HG02938 (cell line): ENCODE data around the gene ABCA4.

Source experiments
- ATAC-seq: cut with Tn5 transposase; IDR thresholded peaks from one replicate; pipeline ENCODE4 v1.9.1; 2021; ENCODE audit warnings: mild to moderate bottlenecking, moderate library complexity; ENCODE audit not compliant: unreplicated experiment

ABCA4 gene

DNA sequence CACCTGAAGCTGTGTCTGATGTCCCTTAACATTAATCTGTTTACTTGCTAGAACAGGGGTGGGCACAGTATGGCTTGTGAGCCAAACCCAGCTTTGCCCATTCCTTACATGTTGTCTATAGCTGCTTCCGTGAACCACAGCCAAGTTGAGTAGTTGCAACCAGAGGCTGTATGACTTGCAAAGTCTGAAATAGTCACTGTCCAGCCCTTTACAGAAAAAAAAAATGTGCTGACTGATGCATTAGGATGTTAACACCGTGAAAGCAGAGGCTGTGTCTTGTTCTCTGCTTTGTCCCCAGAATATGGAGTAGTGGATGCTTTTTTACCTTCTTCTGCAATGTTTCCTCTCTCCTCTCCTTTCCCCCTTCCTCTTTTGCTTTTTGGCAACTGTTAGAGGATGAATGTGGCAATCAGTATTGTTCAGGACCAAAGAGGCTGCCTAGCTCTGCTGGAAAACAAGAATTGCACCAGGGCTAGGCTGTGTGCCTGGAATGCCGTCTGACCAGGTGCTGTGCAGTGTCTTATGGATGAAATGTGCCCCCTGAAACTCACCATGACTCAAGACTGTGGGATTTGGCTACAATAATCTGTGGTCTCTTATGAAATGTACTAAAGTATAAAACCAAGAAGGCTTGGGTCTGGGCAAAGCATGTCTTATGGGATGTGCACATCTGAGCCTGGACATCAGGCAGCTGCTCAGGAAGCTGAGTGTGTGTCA is 132.2 kb downstream of the ABCA4 start:
- no peak for ATAC-seq

DNA sequence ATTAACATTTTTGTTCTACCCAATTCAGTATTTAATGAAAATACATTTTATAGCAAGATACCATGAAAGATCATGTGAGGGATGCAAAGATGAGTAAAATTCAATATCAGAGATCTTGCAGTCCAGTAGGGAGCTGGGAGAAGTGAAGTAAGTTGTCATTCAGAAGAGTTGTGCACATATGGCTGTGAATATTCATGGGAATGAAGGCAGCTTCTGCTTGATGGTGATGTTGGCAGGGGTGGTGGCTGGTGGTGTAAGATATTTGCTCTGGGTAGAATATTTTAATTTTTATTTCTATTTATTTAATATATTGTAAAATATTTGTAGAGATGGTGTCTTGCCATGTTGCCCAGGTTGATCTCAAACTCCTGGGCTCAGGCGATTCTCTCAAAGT is 139.7 kb downstream of the ABCA4 start:
- ATAC-seq, result no peak

DNA sequence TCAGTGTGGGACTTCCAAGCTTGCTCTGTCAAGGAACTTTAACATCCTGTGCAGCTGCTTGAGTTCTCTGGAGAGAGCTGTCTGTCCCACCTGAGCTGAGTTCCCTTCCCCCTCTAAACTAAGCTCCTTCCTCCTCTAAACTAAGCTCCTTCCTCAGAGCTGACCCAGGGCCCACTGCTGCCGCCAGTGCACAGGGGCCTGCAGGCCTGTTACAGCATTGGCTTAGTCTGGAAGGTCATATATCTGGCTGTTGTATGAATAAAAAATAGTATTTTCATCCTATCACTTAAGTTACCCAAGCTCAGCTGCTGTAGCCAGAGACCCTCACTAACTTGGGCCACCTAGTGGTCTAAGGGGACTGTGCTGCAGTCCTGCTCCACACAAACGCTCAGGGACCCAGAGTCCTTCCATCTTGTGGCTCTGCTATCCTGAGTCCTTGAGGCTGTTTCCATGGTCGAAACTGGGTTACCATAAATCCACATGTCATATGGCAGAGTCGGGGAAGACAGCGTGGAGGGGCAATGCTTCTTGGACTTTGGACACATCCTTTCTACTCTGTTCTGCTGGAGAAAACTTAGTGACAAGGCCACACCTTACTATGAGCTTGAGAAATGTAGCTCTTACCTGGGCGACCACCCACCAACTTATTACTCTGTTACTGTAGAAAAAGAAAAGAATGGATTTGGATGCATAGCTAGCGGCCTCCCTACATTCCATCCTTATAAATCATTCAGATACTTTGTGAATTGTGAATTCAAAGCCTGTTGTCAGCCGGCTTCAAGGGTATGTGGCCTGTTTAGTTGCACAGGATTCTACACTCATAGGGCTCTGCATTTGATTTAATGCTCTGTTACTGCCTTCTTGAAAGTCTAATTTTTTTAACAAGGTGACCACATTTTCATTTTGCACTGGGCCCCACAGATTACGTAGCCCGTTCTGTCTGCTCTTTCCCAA is 140.4 kb downstream of the ABCA4 start:
- ATAC-seq, result no peak

DNA sequence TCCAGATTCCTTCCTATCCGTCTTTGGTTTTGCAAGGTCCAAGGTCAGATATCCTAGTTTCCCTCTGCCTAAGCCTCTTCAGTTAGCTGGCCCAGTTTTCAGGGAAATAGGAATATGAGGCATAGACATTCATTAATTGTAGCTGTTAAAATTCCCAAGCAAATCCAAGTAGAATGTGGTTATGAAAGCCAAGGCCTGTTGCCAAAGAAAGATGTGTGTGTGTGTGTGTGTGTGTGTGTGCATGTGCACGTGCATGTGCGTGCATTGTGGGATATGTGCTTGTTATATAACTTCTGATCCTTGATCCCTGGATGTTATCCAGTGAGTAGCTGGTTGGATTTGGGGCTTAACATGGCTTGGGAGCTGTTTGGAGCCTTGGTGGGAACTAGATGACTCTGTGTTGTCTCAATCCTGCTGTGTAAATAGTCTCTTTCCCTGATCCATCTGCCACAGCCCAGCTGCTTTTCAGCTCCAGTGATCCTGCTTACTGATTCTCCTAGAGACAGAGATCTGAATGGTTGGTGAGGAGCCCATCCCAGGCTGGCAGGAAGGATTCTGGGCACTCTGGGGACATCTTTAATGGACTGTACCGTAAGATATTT is 141.1 kb downstream of the ABCA4 start:
- no peak for ATAC-seq

DNA sequence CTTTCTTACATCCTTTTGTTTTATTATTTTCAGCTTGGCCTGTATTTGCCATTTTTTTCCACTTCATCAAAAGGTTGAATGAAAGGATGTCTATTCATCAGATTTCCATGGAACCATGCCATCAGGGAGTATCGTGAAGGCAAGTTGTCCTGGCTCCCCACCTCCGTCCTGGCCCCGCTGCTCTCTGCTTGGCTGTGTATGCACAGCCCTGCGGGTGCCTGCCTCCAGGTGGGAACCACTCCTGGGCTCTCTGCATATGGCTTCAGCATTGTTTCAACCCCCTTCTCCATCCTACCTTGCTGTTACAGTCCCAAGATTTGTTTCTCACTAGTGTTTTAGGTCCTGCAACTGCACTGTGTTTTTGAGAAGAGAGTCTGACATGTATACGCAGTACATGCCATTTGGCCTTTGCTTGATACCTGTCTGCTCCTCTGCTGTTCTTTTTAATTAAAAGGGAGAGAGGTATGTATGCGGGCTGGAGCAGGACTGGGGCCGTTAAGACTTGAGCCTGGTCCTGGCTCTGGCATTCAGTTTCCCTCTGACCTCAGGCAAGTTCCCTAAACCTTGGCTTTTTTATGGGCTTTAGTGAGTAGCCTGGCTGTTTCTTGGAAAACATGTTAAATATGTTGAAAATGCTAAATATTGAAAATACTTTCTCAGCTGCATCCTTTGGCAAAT is 141.8 kb downstream of the ABCA4 start:
- no peak for ATAC-seq

DNA sequence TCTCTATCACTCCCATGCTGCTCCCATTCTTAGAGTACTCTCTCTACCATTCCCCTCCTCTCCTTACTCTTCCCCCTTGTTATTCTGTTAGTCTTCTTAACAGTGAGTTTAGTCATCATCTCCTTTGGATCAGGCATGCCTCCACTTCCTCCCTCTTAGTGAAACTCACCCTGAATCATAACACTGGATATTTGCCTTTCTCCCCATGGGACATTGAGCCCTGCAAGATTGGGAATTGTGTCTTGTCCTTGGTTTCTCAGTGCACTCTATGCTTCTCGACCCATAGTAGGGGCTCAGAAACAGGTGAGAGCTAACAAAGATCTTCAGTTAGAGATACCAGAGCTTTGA is 143.4 kb downstream of the ABCA4 start:
- ATAC-seq, result no peak

DNA sequence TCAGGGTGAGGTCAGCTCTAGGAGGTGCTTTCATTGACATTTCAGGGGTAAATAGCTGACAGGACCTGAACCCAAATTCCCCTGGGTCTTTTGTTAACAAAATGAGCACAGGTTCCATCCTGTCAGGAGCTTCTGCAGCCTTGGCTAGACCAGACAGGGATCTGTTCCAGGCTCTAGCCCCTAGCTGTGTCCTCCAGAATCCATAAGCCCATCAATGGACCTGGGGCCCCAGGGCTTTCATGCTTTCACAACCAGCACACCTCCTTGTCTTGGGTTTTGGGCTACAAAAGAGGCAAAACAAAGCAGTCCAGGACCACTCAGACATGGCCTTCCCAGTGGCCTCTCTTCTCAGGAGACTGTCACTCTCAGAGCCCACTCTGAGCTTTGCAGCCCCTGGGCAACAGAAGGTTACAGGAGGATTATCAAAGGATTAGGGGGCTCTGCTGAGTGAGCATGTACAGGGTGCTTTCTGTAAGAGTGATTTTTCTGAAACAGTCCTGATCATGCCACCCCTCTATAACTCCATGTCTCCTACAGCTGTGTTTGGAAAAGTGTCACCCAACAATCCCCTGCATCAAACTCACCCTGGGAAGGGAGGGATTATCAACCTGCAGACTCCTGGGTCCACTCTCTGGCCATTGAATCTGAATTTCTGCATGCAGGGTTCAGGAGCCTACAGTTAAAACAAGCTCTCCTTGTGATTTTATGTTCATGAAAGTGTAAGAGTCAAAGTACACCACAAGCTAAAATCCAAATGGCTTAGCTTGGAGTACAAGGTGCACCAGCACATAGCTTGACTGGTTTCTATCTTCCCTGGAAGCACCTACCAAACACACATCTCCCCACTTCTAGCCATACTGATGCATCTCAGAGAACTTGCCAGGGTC is 144.0 kb downstream of the ABCA4 start:
- ATAC-seq, result no peak

DNA sequence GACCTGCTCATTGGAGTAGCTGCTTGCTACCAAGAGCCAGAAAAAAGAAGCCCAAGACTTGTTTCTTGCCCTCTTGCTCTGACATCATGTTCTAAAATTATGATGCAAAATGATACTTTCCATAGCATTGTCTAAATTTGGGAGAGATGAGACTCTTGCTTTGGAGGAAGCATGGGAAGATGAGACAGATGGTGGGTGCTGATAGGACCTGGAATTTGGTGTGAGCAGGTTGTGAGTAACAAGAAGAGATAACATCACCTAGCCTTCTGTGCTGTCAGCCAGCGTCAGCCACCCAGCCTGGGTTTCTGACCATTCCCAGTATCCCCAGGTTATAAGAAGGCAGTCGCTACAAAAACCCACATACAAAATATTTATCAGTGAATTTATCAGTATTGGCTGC is 144.7 kb downstream of the ABCA4 start:
- ATAC-seq, result no peak

DNA sequence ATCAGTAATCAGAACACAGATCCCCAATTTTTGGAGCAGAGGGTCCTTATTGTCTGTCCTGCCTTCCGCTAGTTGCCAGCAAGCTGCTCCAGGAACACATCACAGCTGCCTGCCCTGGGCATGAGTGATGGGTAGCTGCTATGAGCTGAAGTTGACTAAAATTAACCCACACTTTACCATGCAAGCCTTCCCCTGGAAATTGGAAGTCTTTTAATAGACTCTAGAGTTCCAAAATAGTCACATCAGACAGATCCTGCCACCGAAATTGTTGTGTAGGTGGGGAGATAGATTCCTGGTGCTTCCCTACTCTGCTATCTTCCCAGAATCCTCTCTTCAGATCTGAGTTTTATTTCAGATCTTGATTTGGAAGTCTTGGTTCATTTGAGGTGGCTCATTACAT is 148.6 kb downstream of the ABCA4 start:
- no peak for ATAC-seq

DNA sequence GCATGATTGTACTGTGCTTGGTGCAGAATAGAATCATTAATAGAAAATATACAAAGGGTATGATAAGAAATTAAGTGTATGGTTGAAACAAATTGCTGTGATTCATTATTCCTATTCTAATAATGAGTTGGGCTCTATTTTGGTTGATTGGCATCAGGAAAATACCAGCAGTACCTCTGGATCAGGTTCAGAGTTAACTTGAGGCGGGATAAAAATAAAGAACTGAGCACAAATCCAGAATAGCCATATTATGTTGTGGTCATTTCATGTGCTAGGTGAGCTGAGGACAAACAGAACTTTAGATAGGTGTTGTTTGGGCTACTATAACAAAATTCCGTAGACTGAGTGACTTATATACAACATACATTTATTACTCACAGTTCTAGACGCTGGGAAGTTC is 151.1 kb downstream of the ABCA4 start:
- no peak for ATAC-seq

DNA sequence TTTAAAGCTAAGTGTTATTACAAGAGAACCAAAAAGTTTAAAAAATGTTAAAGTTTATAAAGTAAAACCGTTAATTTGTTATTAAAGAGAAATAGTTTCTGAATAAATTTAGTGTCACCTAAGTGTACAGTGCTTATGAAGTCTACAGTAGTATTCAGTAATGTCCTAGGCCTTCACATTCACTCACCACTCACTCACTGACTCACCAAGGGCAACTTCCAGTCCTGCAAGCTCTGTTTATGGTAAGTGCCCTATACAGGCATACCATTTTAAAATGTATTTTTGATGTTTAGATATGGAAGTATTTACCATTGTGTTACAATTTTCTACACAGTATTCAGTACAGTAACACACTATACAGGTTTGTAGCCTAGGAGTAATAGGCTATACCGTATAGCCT is 151.6 kb downstream of the ABCA4 start:
- no peak for ATAC-seq

DNA sequence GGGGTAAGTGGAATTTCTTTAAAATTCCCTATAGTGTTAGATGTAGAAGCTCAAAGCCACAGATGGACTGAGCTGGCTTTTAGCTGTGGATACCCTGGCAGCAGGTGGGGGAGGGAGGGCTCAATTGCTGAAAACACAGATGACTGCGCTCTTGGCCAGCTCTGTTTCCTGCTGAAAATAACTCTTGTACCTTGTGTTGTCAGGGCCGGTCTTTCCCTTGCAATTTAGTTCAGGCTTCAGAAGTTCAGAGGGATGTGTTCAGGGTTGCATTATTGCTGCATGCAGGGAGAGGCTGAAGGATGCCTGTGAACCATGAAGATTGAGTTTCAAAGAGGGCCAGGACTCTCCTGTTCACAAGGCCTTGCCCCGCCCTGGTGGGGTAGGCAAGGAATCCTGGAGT is 153.6 kb downstream of the ABCA4 start:
- no peak for ATAC-seq

DNA sequence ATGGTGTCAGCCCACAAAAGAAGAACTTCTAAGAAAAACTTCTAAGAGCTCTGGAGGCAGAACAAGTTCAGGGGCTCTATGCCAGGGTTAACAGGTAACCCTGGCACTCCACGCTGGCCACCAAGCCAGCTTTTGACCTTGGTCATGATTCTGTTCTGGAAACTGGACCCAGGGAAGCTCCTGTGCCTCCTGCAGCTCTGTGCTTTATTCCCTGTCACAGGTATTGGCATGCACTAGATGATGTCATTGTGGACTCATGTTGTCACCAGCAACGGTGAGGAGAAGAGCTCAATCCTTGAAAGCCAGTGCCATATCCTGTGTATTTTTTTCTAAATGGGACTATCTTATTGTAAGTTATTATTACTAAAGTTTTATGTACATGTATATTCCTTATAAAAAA is 155.1 kb downstream of the ABCA4 start:
- no peak for ATAC-seq

DNA sequence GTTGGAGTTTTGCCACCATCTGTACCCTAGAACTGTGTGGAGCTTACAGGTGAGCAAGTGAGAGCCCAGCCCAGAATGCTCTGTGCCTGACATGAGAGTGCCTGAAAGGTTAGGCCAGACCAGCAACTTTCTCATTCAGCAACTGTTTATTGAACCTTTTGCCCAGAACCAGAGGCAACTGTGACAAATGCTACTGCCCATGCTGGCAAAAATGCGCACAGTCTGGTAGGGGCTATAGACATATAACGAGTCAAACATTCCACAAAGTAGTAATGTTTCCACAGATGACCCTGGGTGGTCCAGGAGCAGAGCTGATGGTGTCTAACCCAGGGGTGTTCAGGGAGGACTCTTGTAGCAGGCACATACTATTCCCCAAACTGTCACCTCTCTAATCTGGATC is 155.7 kb downstream of the ABCA4 start:
- no peak for ATAC-seq

DNA sequence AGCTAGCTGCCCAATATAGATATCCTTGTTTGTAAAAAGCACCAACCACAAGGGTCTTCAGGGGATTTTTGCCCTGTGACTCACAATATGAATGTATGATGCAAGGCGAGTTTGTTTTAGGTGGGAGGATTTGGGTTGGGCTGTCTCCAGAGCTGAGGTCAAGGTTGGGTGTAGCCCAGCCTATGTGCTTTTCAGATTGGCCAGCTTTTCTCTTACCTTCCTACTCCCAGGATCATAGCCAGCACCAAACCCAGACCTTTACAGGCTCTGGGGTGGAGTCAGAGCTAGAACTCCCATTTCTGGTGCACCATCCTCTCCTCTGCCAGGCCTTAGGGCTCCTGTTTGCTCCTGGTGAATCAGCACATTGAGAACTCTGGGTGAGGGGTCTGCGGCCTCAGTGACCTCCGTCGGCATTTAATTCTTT is 156.2 kb downstream of the ABCA4 start:
- no peak for ATAC-seq

DNA sequence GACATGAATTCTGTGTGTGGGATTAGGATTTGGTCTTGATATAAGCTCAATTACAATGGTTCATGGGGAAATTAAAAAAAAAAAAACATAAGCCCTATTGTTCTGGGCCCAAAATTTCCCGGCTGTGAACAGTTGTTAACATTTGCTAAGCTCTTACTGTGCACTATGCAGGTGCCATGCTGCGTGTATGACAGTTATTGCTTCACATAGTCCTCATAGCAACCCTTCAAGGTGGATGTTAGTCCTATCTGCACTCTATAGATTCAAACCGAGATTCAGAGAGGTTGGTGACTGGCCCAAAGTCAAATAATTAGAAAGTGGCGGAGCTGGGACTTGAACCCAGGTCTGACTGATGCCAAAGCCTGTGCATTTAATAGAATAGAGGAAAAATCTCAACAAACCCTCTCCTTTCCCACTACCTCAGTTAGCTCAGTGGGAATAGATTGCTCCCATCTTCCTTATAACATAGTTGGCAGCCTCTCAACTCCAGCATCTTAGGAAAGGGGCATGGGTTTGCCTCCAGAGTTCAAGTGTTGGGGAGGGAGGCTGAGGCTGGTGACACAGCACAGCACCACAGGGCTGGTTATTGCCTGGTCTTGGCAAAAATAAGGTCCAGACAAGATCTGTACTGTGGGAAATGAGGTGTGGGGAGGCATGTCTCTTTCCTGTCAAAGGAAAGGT is 156.7 kb downstream of the ABCA4 start:
- ATAC-seq, result no peak

DNA sequence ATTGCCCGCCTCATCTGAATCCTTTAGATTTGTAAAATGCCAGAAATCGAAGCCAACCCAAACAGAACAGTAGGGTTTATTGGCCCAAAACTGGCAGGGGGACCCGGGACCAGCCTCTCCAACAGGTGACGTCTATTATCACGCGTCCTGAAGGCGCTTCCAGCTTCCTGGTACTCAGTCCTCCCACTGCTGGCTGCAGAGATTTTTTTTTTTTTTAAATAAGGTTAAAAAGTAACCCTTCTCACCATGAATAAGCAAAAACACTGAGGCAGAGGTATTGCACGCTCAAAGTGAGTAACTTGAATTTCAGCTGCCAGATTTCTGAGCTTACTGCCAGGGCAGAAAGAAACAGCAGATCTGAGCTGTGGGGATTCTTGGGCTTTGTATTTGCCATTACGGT is 157.4 kb downstream of the ABCA4 start:
- no peak for ATAC-seq

DNA sequence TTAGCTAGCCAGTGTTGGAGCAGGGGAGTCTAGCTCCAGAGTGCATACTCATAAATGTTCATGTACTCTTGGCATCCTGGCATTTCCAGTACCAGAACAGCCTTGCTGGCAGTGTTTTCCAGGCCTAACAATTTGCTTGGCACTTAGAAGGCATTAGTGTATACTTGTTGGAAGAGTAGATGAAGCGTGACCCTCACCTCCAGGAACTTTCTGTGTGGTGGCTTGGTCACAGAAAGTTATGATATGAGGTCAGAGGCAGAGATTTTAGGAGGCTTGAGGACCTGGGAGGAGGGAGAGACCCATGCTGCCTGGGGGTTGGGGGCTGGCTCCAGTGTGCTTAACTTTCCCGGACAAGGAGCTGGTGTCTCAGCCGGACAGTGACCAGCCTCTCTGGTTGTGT is 159.0 kb downstream of the ABCA4 start:
- no peak for ATAC-seq

DNA sequence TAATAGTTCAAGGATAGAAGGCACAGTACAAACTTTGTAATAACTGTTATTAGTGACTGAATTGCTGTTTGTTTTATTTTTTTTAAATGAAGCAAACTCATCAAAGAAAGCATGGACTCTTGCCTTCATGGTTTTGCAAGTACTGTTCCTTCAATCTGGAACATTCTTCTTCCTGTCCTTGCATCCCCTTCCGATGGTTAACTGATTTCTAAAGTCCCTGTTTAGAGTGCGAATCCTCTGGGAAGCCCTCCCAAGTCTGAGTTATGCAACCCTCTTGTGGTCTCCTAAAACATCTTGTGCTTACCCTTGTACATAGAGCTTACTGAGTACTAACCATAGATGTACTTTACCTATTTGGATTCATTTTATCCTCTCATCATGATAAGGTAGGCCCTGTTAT is 159.5 kb downstream of the ABCA4 start:
- ATAC-seq, result no peak

DNA sequence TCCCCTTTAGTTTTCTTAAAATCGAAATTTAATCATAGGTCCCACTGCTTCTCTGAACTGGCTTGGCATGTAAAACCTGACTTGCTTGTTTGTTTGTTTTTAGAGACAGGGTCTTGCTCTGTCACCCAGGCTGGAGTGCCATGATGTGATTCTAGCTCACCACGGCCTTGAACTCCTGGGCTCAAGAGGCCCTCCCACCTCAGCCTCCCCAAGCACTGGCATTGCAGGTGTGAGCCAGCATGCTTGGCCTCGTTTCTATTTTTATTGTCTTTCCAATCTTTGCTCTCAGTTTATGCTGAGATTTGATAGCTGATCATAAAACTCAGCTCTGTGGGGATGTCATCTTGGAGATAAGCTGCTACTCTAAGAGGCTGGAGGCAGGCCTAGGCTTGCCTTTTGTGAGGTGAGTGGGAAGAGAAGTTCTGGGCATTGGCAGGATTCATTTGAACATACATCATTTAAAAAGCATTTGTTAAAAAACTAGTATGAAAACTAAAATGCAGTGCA is 160.3 kb downstream of the ABCA4 start:
- ATAC-seq, result no peak
